Gastroesophageal sphincter (tissue), 3 donors: ENCODE data around the gene ITGA3.

Source experiments
- CTCF ChIP-seq, 4 experiments: fragments of 200-600 bp in 2 of 4; fragments of 450-650 bp in 2 of 4; sonication (generic) in 1 of 4; IDR thresholded peaks; one replicate each; pipeline ENCODE4 v1.5.1; 2017 to 2019; ENCODE audit warnings: antibody characterized with exemption in 4 of 4, mild to moderate bottlenecking in 2 of 4, moderate library complexity in 2 of 4
- POLR2AphosphoS5 ChIP-seq: sonication (generic); formaldehyde crosslinking; IDR thresholded peaks from one replicate; pipeline ENCODE4 v1.6.1; 2017; ENCODE audit warnings: antibody characterized with exemption

- TF ChIP-seq CTCF (IDR thresholded peaks at IDR 0.05), result no peak
- no peak for TF ChIP-seq POLR2AphosphoS5
Observed at GRCh38 chr17:50130559-50131305, 74.8 kb downstream of the ITGA3 start.
